ENCODE measurements around the gene KDM4B. TPM values are rescaled to one million over a fixed set of nuclear protein-coding genes. Genes with fewer than 3 reads are reported as not detected.
A peak's percentile ranks its signal among the peaks of the same experiment; 100 is the strongest.

Gene KDM4B
- total RNA-seq, 1 donor from 2014 or later, result 34.1 TPM

GRCh38 chr19:5136073-5136855 is 167.4 kb downstream of the KDM4B start:
- Histone ChIP-seq H3K36me3 (peaks cover 86% of the 10 kb centered on the region), H3K4me1 (peaks cover 23% of the 10 kb centered on the region)

GRCh38 chr19:5137114-5137513 is 168.2 kb downstream of the KDM4B start:
- intact Hi-C loops (cut with micrococcal nuclease), result no loop called here

More at GRCh38 chr19:5136073-5136855, 167.4 kb downstream of the KDM4B start:
- no peak overlapping the region for H3K4me3 ChIP-seq
- H3K9me3 ChIP-seq (replicated peaks), result no peaks in the 10 kb centered on the region
- no peak for DNase-seq
- intact Hi-C loops (cut with micrococcal nuclease), result no loop called here
- H3K27ac ChIP-seq (replicated peaks), result no peak overlapping the region
- TF ChIP-seq CTCF (IDR thresholded peaks at IDR 0.05; ENCODE audit: borderline replicate concordance), result no peak
- no peaks in the 10 kb centered on the region for H3K27me3 ChIP-seq (ENCODE audit: low read depth)

GRCh38 chr19:5137571-5138124 is 168.7 kb downstream of the KDM4B start:
- Histone ChIP-seq H3K36me3 (peaks cover 90% of the 10 kb centered on the region), H3K4me1 (peaks cover 26% of the 10 kb centered on the region), H3K9me3 (replicated peaks) (no peaks in the 10 kb centered on the region), H3K27ac (replicated peaks) (no peak overlapping the region), H3K27me3 (ENCODE audit: low read depth) (no peaks in the 10 kb centered on the region), H3K4me3 (no peak overlapping the region)
- no peak for DNase-seq
- peak; percentile 21 for TF ChIP-seq CTCF (IDR thresholded peaks at IDR 0.05; ENCODE audit: borderline replicate concordance)
- intact Hi-C loops (cut with micrococcal nuclease), result no loop called here

More at GRCh38 chr19:5137114-5137513, 168.2 kb downstream of the KDM4B start:
- Histone ChIP-seq H3K9me3 (replicated peaks) (no peaks in the 10 kb centered on the region), H3K4me1 (peaks cover 26% of the 10 kb centered on the region), H3K27me3 (ENCODE audit: low read depth) (no peaks in the 10 kb centered on the region), H3K4me3 (no peak overlapping the region), H3K27ac (replicated peaks) (no peak overlapping the region), H3K36me3 (peaks cover 90% of the 10 kb centered on the region)
- no peak for DNase-seq
- TF ChIP-seq CTCF (IDR thresholded peaks at IDR 0.05; ENCODE audit: borderline replicate concordance), result no peak

GRCh38 chr19:5138606-5139582 is 170.0 kb downstream of the KDM4B start:
- Histone ChIP-seq H3K4me1 (peaks cover 33% of the 10 kb centered on the region), H3K36me3 (peaks cover 88% of the 10 kb centered on the region), H3K27ac (replicated peaks) (no peak overlapping the region), H3K9me3 (replicated peaks) (no peaks in the 10 kb centered on the region), H3K27me3 (ENCODE audit: low read depth) (no peaks in the 10 kb centered on the region), H3K4me3 (no peak overlapping the region)
- DNase-seq, result no peak
- intact Hi-C loops (cut with micrococcal nuclease), result no loop called here
- TF ChIP-seq CTCF (IDR thresholded peaks at IDR 0.05; ENCODE audit: borderline replicate concordance), result no peak

GRCh38 chr19:5139583-5140325 is 170.8 kb downstream of the KDM4B start:
- Histone ChIP-seq H3K27me3 (ENCODE audit: low read depth) (no peaks in the 10 kb centered on the region), H3K36me3 (peaks cover 88% of the 10 kb centered on the region), H3K4me1 (peaks cover 33% of the 10 kb centered on the region), H3K9me3 (replicated peaks) (no peaks in the 10 kb centered on the region), H3K27ac (replicated peaks) (no peak overlapping the region), H3K4me3 (no peak overlapping the region)
- DNase-seq, result no peak
- intact Hi-C loops (cut with micrococcal nuclease), result no loop called here
- no peak for TF ChIP-seq CTCF (IDR thresholded peaks at IDR 0.05; ENCODE audit: borderline replicate concordance)

All from left ventricle myocardium inferior (tissue), 1 donor.